ENCODE results near the gene AHDC1. TPM values are rescaled to one million over a fixed set of nuclear protein-coding genes. Genes with fewer than 3 reads are reported as not detected.
A peak's percentile ranks its signal among the peaks of the same experiment; 100 is the strongest.

The AHDC1 gene
- total RNA-seq, 2 donors from 2014 or later: 23.5 to 35.0 TPM

GRCh38 chr1:27549807-27550408 lies 54.0 kb downstream of the AHDC1 start:
- no peak for DNase-seq (ENCODE audit: low spot score)
- Histone ChIP-seq H3K27me3 (no peaks in the 10 kb centered on the region), H3K4me3 (no peak overlapping the region), H3K27ac (peak overlapping the region in 1 of 2 donors; percentile 57), H3K36me3 (peaks cover 69% of the 10 kb centered on the region), H3K4me1 (peaks cover under 1 to 36% of the 10 kb centered on the region in 2 donors), H3K9me3 (no peaks in the 10 kb centered on the region)
- TF ChIP-seq CTCF (IDR thresholded peaks at IDR 0.05): no peak

GRCh38 chr1:27548858-27549719 lies 54.9 kb downstream of the AHDC1 start:
- Histone ChIP-seq H3K27ac (peak overlapping the region; percentile 32 to 57), H3K4me1 (peaks cover 0 to 36% of the 10 kb centered on the region in 2 donors), H3K9me3 (no peaks in the 10 kb centered on the region), H3K27me3 (no peaks in the 10 kb centered on the region), H3K4me3 (no peak overlapping the region), H3K36me3 (peaks cover 69% of the 10 kb centered on the region)
- no peak for DNase-seq (ENCODE audit: low spot score)
- TF ChIP-seq CTCF (IDR thresholded peaks at IDR 0.05): no peak

GRCh38 chr1:27548136-27548853 lies 55.6 kb downstream of the AHDC1 start:
- H3K27ac ChIP-seq: peak overlapping the region; percentile 32 to 91
- H3K27me3 ChIP-seq: no peaks in the 10 kb centered on the region
- H3K4me1 ChIP-seq: peaks cover 0 to 41% of the 10 kb centered on the region in 2 donors
- H3K9me3 ChIP-seq: no peaks in the 10 kb centered on the region
- TF ChIP-seq CTCF (IDR thresholded peaks at IDR 0.05): no peak
- H3K4me3 ChIP-seq: no peak overlapping the region
- no peak for DNase-seq (ENCODE audit: low spot score)
- H3K36me3 ChIP-seq: peaks cover 67% of the 10 kb centered on the region

GRCh38 chr1:27547220-27548116 lies 56.5 kb downstream of the AHDC1 start:
- DNase-seq (ENCODE audit: low spot score): no peak
- H3K27ac ChIP-seq: peak overlapping the region; percentile 91 to 95
- no peak for TF ChIP-seq CTCF (IDR thresholded peaks at IDR 0.05)
- peaks cover 0 to 50% of the 10 kb centered on the region in 2 donors for H3K4me1 ChIP-seq
- H3K27me3 ChIP-seq: no peaks in the 10 kb centered on the region
- H3K36me3 ChIP-seq: peaks cover 59% of the 10 kb centered on the region
- H3K9me3 ChIP-seq: no peaks in the 10 kb centered on the region
- no peak overlapping the region for H3K4me3 ChIP-seq

GRCh38 chr1:27545876-27546275 lies 58.1 kb downstream of the AHDC1 start:
- no peak for TF ChIP-seq CTCF (IDR thresholded peaks at IDR 0.05)
- peak overlapping the region; percentile 91 to 95 for H3K27ac ChIP-seq
- H3K4me3 ChIP-seq: no peak overlapping the region
- H3K9me3 ChIP-seq: no peaks in the 10 kb centered on the region
- DNase-seq (ENCODE audit: low spot score): no peak
- peaks cover 0 to 65% of the 10 kb centered on the region in 2 donors for H3K4me1 ChIP-seq
- H3K27me3 ChIP-seq: no peaks in the 10 kb centered on the region
- H3K36me3 ChIP-seq: peaks cover 43% of the 10 kb centered on the region

Data from right atrium auricular region (tissue), 2 donors.